Posterior vena cava (tissue), 2 donors: ENCODE results near the gene PDE3B. TPM values are rescaled to one million over a fixed set of nuclear protein-coding genes. Genes with fewer than 3 reads are reported as not detected.
"Not testable (repeated sequence)": the region's sequence is repeated elsewhere in the genome, so short reads cannot be mapped to it uniquely, and the experiment has no call there.

Source experiments
- DNase-seq: peaks from one replicate; pipeline ENCODE4 v3.0.0-alpha.2; 2020; ENCODE audit warnings: low spot score
- intact Hi-C, 2 donors: fragments of 100-400 bp; cut with DNase I; formaldehyde crosslinking; loops; one replicate each; pipeline versions ENCODE4 v1.14.1 to v1.14.2; 2022 to 2023
- long read RNA-seq, 2 donors: library from polyadenylated mRNA; unstranded; transcript quantifications; one replicate each; pipeline ENCODE4 v2.0.0, GENCODE V29; 2020 to 2021
- total RNA-seq, 2 donors: library from RNA; stranded (reverse); fragmentation: NEBNext Ultra II Directional; extraction: Animal tissue kit (Norgen Biotek cat#: 25700); gene quantifications; one replicate each; pipeline ENCODE4 v1.2.1, GENCODE V29; 2021
- donor health status: DM: yes; HTN: yes; CAD: no.
- donor health status: DM: yes; HTN: yes; CAD: no.

PDE3B gene
- 1 to 10 TPM; 2.1 to 2.8 TPM for total RNA-seq
- long read RNA-seq, donor 1, full-length matches to known transcripts, result 2 of 2 reads
- long read RNA-seq, donor 1, partial matches to known transcripts, result 0 of 2 reads
- long read RNA-seq, donor 1, other reads (novel, unspliced or antisense), result 0 of 2 reads
- long read RNA-seq, donor 2, result 0 reads

- peak; percentile 92 for DNase-seq
- intact Hi-C loops, result no loop called here
Observed at GRCh38 chr11:14643697-14644225, at the start of gene PDE3B. Gene PDE3B (plus strand): TSS chr11:14643804. CDS start chr11:14644076, 272 bp downstream.

- intact Hi-C loops, DNase-seq: not testable (repeated sequence)
Observed at GRCh38 chr11:14595261-14595660, 48.3 kb upstream of the PDE3B start.

GRCh38 chr11:14607713-14608112 is 35.9 kb upstream of the PDE3B start:
- intact Hi-C loops, result no loop called here
- no peak for DNase-seq

- intact Hi-C loops, result no loop called here
- DNase-seq, result no peak
Observed at GRCh38 chr11:14609902-14610301, 33.7 kb upstream of the PDE3B start.

- DNase-seq, result no peak
- intact Hi-C loops, result no loop called here
Observed at GRCh38 chr11:14611939-14612338, 31.7 kb upstream of the PDE3B start.

- DNase-seq, result no peak
- intact Hi-C loops, result no loop called here
Observed at GRCh38 chr11:14612694-14613093, 30.9 kb upstream of the PDE3B start.

- DNase-seq, result no peak
- intact Hi-C loops, result no loop called here
Observed at GRCh38 chr11:14614091-14614622, 29.4 kb upstream of the PDE3B start.

GRCh38 chr11:14617241-14618027 is 26.2 kb upstream of the PDE3B start:
- no peak for DNase-seq
- intact Hi-C loops, result no loop called here

GRCh38 chr11:14618060-14618459 is 25.5 kb upstream of the PDE3B start:
- DNase-seq, result no peak
- intact Hi-C loops, result no loop called here

GRCh38 chr11:14619603-14620531 is 23.7 kb upstream of the PDE3B start:
- intact Hi-C loops, result no loop called here
- DNase-seq, result no peak

GRCh38 chr11:14622223-14622954 is 21.2 kb upstream of the PDE3B start:
- DNase-seq, result no peak
- intact Hi-C loops, result no loop called here

- intact Hi-C loops, result no loop called here
- no peak for DNase-seq
Observed at GRCh38 chr11:14623036-14623435, 20.6 kb upstream of the PDE3B start.

- intact Hi-C loops, result no loop called here
- no peak for DNase-seq
Observed at GRCh38 chr11:14625586-14626205, 17.9 kb upstream of the PDE3B start.

GRCh38 chr11:14626650-14627049 is 17.0 kb upstream of the PDE3B start:
- intact Hi-C loops, result no loop called here
- DNase-seq, result no peak

- intact Hi-C loops, DNase-seq: not testable (repeated sequence)
Observed at GRCh38 chr11:14633506-14634224, 9.9 kb upstream of the PDE3B start.

GRCh38 chr11:14634813-14635212 is 8.8 kb upstream of the PDE3B start:
- no peak for DNase-seq
- intact Hi-C loops, result no loop called here

- no peak for DNase-seq
- intact Hi-C loops, result no loop called here
Observed at GRCh38 chr11:14635546-14635945, 8.1 kb upstream of the PDE3B start.

GRCh38 chr11:14636119-14636518 is 7.5 kb upstream of the PDE3B start:
- intact Hi-C loops, result no loop called here

More at GRCh38 chr11:14636119-14636518, 7.5 kb upstream of the PDE3B start:
- DNase-seq, result no peak
